Measurements from ENCODE around the gene C6orf132.

The C6orf132 gene

DNA sequence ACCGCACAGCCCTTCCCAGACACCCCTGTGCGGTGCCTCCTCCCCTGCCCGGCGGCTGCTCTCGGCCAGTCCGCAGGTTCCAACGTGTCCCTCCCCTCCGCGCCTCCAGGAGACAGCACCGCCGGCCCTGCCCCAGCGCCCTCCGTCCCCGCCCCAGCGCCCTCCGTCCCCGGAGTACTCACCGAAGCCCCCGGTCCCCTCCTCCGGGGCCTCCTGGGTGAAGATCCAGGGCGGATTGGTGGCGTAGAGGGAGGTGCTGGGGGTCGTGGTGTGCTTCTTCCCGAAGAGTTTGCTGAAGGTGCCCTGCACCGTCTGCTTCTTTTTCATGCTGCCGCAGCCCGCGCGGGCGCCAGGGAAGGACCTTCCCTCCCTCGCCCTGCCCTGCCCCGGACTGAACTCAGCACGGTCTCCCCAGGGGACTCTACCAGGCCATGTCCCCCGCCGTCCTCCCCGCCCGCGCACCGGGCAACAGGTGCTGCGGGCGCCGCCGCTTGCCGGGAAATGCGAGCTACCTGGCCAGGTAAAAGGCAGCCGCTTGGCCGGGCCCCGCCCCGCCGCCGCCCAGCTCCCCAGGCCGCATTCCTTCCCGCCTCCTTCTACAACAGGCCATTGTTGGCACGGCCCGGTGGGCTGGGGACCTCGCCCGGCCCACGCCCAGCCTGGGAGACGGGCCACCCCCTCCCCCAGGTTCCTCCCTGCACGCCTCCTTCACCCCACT, at the start of gene C6orf132 (continued):
- peak; percentile 97 for TF ChIP-seq KLF1 (tag by site-specific recombination; IDR thresholded peaks at IDR 0.05)
- TF ChIP-seq, protein P1, sequence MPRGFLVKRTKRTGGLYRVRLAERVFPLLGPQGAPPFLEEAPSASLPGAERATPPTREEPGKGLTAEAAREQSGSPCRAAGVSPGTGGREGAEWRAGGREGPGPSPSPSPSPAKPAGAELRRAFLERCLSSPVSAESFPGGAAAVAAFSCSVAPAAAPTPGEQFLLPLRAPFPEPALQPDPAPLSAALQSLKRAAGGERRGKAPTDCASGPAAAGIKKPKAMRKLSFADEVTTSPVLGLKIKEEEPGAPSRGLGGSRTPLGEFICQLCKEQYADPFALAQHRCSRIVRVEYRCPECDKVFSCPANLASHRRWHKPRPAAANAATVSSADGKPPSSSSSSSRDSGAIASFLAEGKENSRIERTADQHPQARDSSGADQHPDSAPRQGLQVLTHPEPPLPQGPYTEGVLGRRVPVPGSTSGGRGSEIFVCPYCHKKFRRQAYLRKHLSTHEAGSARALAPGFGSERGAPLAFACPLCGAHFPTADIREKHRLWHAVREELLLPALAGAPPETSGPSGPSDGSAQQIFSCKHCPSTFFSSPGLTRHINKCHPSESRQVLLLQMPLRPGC (tag by site-specific recombination; IDR thresholded peaks at IDR 0.05), result no peak
- TF ChIP-seq ELK4 (IDR thresholded peaks at IDR 0.05; ENCODE audit: borderline replicate concordance, low read depth, low read length), result no peak
- no peak for TF ChIP-seq ZNF660 (tag by site-specific recombination; IDR thresholded peaks at IDR 0.05)
- TF ChIP-seq, protein P2, sequence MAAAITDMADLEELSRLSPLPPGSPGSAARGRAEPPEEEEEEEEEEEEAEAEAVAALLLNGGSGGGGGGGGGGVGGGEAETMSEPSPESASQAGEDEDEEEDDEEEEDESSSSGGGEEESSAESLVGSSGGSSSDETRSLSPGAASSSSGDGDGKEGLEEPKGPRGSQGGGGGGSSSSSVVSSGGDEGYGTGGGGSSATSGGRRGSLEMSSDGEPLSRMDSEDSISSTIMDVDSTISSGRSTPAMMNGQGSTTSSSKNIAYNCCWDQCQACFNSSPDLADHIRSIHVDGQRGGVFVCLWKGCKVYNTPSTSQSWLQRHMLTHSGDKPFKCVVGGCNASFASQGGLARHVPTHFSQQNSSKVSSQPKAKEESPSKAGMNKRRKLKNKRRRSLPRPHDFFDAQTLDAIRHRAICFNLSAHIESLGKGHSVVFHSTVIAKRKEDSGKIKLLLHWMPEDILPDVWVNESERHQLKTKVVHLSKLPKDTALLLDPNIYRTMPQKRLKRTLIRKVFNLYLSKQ (tag by site-specific recombination; IDR thresholded peaks at IDR 0.05; ENCODE audit: borderline replicate concordance), result no peak

- ChIA-PET POLR2A (no interaction called here), CTCF (interaction anchor here (0.6 to 2.2 kb wide), 6 partner anchors 20 to 628 kb away, joined by 3 to 7 read pairs (median 3); no protein-coding TSS in a partner anchor)
- Histone ChIP-seq H3K4me3 (ENCODE audit: low read depth, low read length) (no peak overlapping the region), H3K9me3 (ENCODE audit: control insufficient read depth, insufficient read depth, low read depth, low read length) (no peaks in the 10 kb centered on the region), H3K4me1 (ENCODE audit: control insufficient read depth, insufficient read depth, low read length) (peaks cover 11% of the 10 kb centered on the region; the same call in 1 of the 2 replicates), H3K36me3 (ENCODE audit: control insufficient read depth in 2 of 2, insufficient read depth in 1 of 2, low read length in 2 of 2) (no peaks in the 10 kb centered on the region), H3K27ac (ENCODE audit: extremely low read depth, low read depth, low read length) (no peak overlapping the region)
- TF ChIP-seq ZNF140 (tag by site-specific recombination; IDR thresholded peaks at IDR 0.05), result no peak
- no peak for TF ChIP-seq ZNF670 (tag by site-specific recombination; IDR thresholded peaks at IDR 0.05; ENCODE audit: low read depth)
- TF ChIP-seq WT1 (tag by site-specific recombination; IDR thresholded peaks at IDR 0.05), result no peak
- TF ChIP-seq ZFP3 (tag by site-specific recombination; IDR thresholded peaks at IDR 0.05; ENCODE audit: low read depth), result no peak
- TF ChIP-seq ZNF350 (tag by site-specific recombination; IDR thresholded peaks at IDR 0.05), result no peak
- no peak for TF ChIP-seq OVOL3 (tag by site-specific recombination; IDR thresholded peaks at IDR 0.05)
- TF ChIP-seq, protein P3, sequence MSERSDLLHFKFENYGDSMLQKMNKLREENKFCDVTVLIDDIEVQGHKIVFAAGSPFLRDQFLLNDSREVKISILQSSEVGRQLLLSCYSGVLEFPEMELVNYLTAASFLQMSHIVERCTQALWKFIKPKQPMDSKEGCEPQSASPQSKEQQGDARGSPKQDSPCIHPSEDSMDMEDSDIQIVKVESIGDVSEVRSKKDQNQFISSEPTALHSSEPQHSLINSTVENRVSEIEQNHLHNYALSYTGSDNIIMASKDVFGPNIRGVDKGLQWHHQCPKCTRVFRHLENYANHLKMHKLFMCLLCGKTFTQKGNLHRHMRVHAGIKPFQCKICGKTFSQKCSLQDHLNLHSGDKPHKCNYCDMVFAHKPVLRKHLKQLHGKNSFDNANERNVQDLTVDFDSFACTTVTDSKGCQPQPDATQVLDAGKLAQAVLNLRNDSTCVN (tag by site-specific recombination; optimal IDR thresholded peaks at IDR 0.05), result no peak
- TF ChIP-seq KLF8 (tag by site-specific recombination; IDR thresholded peaks at IDR 0.05), result no peak
- no peak for TF ChIP-seq ZNF530 (tag by site-specific recombination; IDR thresholded peaks at IDR 0.05; ENCODE audit: low read depth)
- no peak for TF ChIP-seq PRDM2 (tag by site-specific recombination; IDR thresholded peaks at IDR 0.05; ENCODE audit: borderline replicate concordance)
- TF ChIP-seq KLF16 (tag by site-specific recombination; IDR thresholded peaks at IDR 0.05), result no peak
- TF ChIP-seq ZNF488 (tag by site-specific recombination; IDR thresholded peaks at IDR 0.05), result no peak
- no peak for TF ChIP-seq ZNF561 (tag by site-specific recombination; IDR thresholded peaks at IDR 0.05; ENCODE audit: borderline replicate concordance)
- TF ChIP-seq, protein P4, sequence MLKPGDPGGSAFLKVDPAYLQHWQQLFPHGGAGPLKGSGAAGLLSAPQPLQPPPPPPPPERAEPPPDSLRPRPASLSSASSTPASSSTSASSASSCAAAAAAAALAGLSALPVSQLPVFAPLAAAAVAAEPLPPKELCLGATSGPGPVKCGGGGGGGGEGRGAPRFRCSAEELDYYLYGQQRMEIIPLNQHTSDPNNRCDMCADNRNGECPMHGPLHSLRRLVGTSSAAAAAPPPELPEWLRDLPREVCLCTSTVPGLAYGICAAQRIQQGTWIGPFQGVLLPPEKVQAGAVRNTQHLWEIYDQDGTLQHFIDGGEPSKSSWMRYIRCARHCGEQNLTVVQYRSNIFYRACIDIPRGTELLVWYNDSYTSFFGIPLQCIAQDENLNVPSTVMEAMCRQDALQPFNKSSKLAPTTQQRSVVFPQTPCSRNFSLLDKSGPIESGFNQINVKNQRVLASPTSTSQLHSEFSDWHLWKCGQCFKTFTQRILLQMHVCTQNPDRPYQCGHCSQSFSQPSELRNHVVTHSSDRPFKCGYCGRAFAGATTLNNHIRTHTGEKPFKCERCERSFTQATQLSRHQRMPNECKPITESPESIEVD (tag by site-specific recombination; IDR thresholded peaks at IDR 0.05), result no peak
- TF ChIP-seq ZNF221 (tag by site-specific recombination; IDR thresholded peaks at IDR 0.05; ENCODE audit: borderline replicate concordance), result no peak
These were observed 48.2 kb upstream of the C6orf132 start for GRCh38 chr6:42190554-42191183.
